ENCODE measurements around the gene TMEM9. TPM values are rescaled to one million over a fixed set of nuclear protein-coding genes. Genes with fewer than 3 reads are reported as not detected.

Gene TMEM9
- total RNA-seq, 4 donors from 2014 or later: 38.1 to 50.8 (median 40.7) TPM

DNA sequence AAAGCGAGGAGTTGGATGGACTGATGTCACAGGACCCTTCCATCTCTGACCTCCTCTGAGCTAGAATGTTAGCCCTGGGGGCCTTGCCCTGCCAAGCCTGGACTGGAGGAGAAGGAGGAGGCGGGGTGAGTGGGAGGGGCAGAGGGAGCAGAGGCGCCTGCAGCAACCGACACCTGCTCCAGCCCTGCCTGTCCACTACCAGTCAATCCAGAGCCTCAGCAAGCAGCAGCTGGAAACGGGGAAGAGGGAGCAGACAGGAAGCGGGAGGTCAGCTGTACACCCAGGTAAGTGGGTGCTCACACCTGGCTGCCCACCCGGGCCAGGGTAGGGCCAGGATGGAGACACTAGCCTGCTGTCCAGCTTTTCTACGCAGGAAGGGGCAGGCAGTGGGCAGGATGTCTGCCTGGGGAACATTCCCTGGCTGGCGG lies 36.4 kb upstream of the TMEM9 start, which contains the start of gene IGFN1:
Gene IGFN1 (plus strand): TSS at position 201 of the 428 bp plus-strand sequence. CDS start 2,470 bp downstream, outside the sequence.
- WGBS: 54% methylated on average over 9 of the region's 9 CpGs
- H3K27ac ChIP-seq: no peak within 1 kb of the TSS
- H3K4me3 ChIP-seq: no peak within 1 kb of the TSS
- H3K9me3 ChIP-seq: no peaks in the 10 kb centered on the region
- no peak for DNase-seq (ENCODE audit: low spot score in 2 of 2)
- no peaks in the 10 kb centered on the region for H3K4me1 ChIP-seq
- TF ChIP-seq EP300 (IDR thresholded peaks at IDR 0.05) (no peak), POLR2AphosphoS5 (IDR thresholded peaks at IDR 0.05) (no peak), POLR2A (IDR thresholded peaks at IDR 0.05) (no peak)
- TF ChIP-seq, protein P1, sequence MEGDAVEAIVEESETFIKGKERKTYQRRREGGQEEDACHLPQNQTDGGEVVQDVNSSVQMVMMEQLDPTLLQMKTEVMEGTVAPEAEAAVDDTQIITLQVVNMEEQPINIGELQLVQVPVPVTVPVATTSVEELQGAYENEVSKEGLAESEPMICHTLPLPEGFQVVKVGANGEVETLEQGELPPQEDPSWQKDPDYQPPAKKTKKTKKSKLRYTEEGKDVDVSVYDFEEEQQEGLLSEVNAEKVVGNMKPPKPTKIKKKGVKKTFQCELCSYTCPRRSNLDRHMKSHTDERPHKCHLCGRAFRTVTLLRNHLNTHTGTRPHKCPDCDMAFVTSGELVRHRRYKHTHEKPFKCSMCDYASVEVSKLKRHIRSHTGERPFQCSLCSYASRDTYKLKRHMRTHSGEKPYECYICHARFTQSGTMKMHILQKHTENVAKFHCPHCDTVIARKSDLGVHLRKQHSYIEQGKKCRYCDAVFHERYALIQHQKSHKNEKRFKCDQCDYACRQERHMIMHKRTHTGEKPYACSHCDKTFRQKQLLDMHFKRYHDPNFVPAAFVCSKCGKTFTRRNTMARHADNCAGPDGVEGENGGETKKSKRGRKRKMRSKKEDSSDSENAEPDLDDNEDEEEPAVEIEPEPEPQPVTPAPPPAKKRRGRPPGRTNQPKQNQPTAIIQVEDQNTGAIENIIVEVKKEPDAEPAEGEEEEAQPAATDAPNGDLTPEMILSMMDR (IDR thresholded peaks at IDR 0.05): no peak
- no peaks in the 10 kb centered on the region for H3K36me3 ChIP-seq
- peaks cover 8% of the 10 kb centered on the region for H3K27me3 ChIP-seq

GRCh38 chr1:201190005-201190404 lies 35.7 kb upstream of the TMEM9 start:
- H3K4me3 ChIP-seq: no peak overlapping the region
- no peak overlapping the region for H3K27ac ChIP-seq
- 83% methylated on average over 6 of the region's 6 CpGs for WGBS
- peaks cover 4% of the 10 kb centered on the region for H3K4me1 ChIP-seq
- H3K9me3 ChIP-seq: no peaks in the 10 kb centered on the region
- H3K27me3 ChIP-seq: peaks cover 8% of the 10 kb centered on the region
- H3K36me3 ChIP-seq: no peaks in the 10 kb centered on the region
- no peak for TF ChIP-seq POLR2AphosphoS5 (IDR thresholded peaks at IDR 0.05)
- no peak for TF ChIP-seq POLR2A (IDR thresholded peaks at IDR 0.05)
- no peak for TF ChIP-seq EP300 (IDR thresholded peaks at IDR 0.05)
- no peak for DNase-seq (ENCODE audit: low spot score in 2 of 2)

DNA sequence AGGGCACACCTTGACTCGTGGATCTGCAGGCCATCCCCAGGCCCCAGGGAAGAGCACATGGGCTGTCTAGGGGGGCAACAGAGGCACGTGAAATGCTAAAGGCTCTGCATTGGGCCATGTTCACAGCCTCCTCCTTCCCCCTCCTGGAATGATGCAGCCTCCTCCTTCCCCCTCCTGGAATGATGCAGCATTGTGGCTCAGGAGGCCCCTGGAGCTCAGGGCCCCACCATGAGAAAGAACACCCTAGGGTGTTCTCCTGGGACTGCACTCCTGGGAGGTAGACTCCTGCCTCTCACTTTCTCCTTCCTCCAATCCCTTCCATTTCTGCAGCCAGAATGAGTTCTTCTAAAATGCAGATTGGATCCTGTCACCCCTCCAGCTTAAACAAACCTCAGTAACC lies 34.8 kb upstream of the TMEM9 start:
- H3K27ac ChIP-seq: no peak overlapping the region
- no peak for DNase-seq (ENCODE audit: low spot score in 2 of 2)
- H3K27me3 ChIP-seq: peaks cover 8% of the 10 kb centered on the region
- H3K36me3 ChIP-seq: no peaks in the 10 kb centered on the region
- no CpG with 5 or more reads among the region's 2 CpGs for WGBS
- peaks cover 14% of the 10 kb centered on the region for H3K4me1 ChIP-seq
- no peak overlapping the region for H3K4me3 ChIP-seq
- H3K9me3 ChIP-seq: no peaks in the 10 kb centered on the region
- TF ChIP-seq POLR2AphosphoS5 (IDR thresholded peaks at IDR 0.05) (no peak), EP300 (IDR thresholded peaks at IDR 0.05) (no peak), POLR2A (IDR thresholded peaks at IDR 0.05) (no peak)
- TF ChIP-seq, protein P1 (IDR thresholded peaks at IDR 0.05): no peak

GRCh38 chr1:201186192-201186591 lies 31.9 kb upstream of the TMEM9 start:
- Histone ChIP-seq H3K4me3 (no peak overlapping the region), H3K9me3 (no peaks in the 10 kb centered on the region), H3K27ac (no peak overlapping the region), H3K36me3 (no peaks in the 10 kb centered on the region), H3K4me1 (peaks cover 14% of the 10 kb centered on the region), H3K27me3 (peaks cover 7% of the 10 kb centered on the region)
- 87% methylated on average over 3 of the region's 3 CpGs for WGBS
- TF ChIP-seq, protein P1 (IDR thresholded peaks at IDR 0.05): no peak
- no peak for DNase-seq (ENCODE audit: low spot score in 2 of 2)

- Histone ChIP-seq H3K36me3 (no peaks in the 10 kb centered on the region), H3K27me3 (peaks cover 1% of the 10 kb centered on the region), H3K9me3 (no peaks in the 10 kb centered on the region), H3K4me3 (no peak overlapping the region), H3K4me1 (peaks cover 14% of the 10 kb centered on the region), H3K27ac (no peak overlapping the region)
- peak; percentile 51 to 55 for DNase-seq (ENCODE audit: low spot score in 2 of 2)
- TF ChIP-seq POLR2A (IDR thresholded peaks at IDR 0.05) (no peak), EP300 (IDR thresholded peaks at IDR 0.05) (no peak)
- TF ChIP-seq, protein P1 (IDR thresholded peaks at IDR 0.05): no peak
- 92% methylated on average over 4 of the region's 5 CpGs for WGBS
These were observed 31.4 kb upstream of the TMEM9 start for GRCh38 chr1:201185527-201186128.

GRCh38 chr1:201185123-201185453 lies 30.8 kb upstream of the TMEM9 start:
- no peaks in the 10 kb centered on the region for H3K27me3 ChIP-seq
- TF ChIP-seq, protein P1 (IDR thresholded peaks at IDR 0.05): no peak
- TF ChIP-seq POLR2AphosphoS5 (IDR thresholded peaks at IDR 0.05) (no peak), POLR2A (IDR thresholded peaks at IDR 0.05) (no peak), EP300 (IDR thresholded peaks at IDR 0.05) (no peak)
- peaks cover 14% of the 10 kb centered on the region for H3K4me1 ChIP-seq
- peak in 1 of 2 donors; percentile 43 for DNase-seq (ENCODE audit: low spot score in 2 of 2)
- no peak overlapping the region for H3K4me3 ChIP-seq
- no peaks in the 10 kb centered on the region for H3K36me3 ChIP-seq
- H3K9me3 ChIP-seq: no peaks in the 10 kb centered on the region
- no CpG with 5 or more reads among the region's 3 CpGs for WGBS
- H3K27ac ChIP-seq: no peak overlapping the region
